Measurements from ENCODE around the gene ITGA1.

DNA sequence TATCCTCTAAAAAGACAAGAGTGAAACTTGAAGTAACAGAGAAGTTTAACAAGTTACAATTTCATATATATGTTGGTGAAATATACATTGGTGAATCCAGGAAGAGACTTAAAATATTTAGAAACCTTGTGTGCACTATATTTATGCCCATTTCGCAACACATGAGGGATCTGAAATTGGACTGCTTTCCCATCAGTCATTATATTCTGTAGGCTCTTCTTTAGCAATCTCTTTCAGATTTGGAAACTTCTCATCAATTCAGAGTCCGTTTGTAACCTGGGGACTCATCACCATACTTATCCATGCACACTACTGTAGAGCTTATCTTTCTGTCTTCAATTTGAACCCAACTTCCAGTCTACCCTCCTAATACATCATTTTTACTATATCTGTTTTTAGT is 2.1 kb downstream of the ITGA1 start:
- TF ChIP-seq, protein P1, sequence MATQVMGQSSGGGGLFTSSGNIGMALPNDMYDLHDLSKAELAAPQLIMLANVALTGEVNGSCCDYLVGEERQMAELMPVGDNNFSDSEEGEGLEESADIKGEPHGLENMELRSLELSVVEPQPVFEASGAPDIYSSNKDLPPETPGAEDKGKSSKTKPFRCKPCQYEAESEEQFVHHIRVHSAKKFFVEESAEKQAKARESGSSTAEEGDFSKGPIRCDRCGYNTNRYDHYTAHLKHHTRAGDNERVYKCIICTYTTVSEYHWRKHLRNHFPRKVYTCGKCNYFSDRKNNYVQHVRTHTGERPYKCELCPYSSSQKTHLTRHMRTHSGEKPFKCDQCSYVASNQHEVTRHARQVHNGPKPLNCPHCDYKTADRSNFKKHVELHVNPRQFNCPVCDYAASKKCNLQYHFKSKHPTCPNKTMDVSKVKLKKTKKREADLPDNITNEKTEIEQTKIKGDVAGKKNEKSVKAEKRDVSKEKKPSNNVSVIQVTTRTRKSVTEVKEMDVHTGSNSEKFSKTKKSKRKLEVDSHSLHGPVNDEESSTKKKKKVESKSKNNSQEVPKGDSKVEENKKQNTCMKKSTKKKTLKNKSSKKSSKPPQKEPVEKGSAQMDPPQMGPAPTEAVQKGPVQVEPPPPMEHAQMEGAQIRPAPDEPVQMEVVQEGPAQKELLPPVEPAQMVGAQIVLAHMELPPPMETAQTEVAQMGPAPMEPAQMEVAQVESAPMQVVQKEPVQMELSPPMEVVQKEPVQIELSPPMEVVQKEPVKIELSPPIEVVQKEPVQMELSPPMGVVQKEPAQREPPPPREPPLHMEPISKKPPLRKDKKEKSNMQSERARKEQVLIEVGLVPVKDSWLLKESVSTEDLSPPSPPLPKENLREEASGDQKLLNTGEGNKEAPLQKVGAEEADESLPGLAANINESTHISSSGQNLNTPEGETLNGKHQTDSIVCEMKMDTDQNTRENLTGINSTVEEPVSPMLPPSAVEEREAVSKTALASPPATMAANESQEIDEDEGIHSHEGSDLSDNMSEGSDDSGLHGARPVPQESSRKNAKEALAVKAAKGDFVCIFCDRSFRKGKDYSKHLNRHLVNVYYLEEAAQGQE (tag by site-specific recombination; IDR thresholded peaks at IDR 0.05): no peak
- no peak for TF ChIP-seq CTCF (tag by site-specific recombination; IDR thresholded peaks at IDR 0.05)
- TF ChIP-seq ZNF707 (tag by site-specific recombination; IDR thresholded peaks at IDR 0.05): no peak
- TF ChIP-seq, protein P2, sequence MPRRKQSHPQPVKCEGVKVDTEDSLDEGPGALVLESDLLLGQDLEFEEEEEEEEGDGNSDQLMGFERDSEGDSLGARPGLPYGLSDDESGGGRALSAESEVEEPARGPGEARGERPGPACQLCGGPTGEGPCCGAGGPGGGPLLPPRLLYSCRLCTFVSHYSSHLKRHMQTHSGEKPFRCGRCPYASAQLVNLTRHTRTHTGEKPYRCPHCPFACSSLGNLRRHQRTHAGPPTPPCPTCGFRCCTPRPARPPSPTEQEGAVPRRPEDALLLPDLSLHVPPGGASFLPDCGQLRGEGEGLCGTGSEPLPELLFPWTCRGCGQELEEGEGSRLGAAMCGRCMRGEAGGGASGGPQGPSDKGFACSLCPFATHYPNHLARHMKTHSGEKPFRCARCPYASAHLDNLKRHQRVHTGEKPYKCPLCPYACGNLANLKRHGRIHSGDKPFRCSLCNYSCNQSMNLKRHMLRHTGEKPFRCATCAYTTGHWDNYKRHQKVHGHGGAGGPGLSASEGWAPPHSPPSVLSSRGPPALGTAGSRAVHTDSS (tag by site-specific recombination; IDR thresholded peaks at IDR 0.05): no peak
- no peak for TF ChIP-seq ZNF274 (IDR thresholded peaks at IDR 0.05; ENCODE audit: low read length)
- TF ChIP-seq ZNF274 (tag by site-specific recombination; IDR thresholded peaks at IDR 0.05; ENCODE audit: borderline replicate concordance): no peak
- TF ChIP-seq ZNF830 (tag by site-specific recombination; IDR thresholded peaks at IDR 0.05; ENCODE audit: low read depth): no peak
- TF ChIP-seq, protein P3, sequence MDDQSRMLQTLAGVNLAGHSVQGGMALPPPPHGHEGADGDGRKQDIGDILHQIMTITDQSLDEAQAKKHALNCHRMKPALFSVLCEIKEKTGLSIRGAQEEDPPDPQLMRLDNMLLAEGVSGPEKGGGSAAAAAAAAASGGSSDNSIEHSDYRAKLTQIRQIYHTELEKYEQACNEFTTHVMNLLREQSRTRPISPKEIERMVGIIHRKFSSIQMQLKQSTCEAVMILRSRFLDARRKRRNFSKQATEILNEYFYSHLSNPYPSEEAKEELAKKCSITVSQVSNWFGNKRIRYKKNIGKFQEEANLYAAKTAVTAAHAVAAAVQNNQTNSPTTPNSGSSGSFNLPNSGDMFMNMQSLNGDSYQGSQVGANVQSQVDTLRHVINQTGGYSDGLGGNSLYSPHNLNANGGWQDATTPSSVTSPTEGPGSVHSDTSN (CRISPR knock-in tag; IDR thresholded peaks at IDR 0.05): no peak
- TF ChIP-seq, protein P4, sequence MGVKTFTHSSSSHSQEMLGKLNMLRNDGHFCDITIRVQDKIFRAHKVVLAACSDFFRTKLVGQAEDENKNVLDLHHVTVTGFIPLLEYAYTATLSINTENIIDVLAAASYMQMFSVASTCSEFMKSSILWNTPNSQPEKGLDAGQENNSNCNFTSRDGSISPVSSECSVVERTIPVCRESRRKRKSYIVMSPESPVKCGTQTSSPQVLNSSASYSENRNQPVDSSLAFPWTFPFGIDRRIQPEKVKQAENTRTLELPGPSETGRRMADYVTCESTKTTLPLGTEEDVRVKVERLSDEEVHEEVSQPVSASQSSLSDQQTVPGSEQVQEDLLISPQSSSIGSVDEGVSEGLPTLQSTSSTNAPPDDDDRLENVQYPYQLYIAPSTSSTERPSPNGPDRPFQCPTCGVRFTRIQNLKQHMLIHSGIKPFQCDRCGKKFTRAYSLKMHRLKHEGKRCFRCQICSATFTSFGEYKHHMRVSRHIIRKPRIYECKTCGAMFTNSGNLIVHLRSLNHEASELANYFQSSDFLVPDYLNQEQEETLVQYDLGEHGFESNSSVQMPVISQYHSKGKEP (tag by site-specific recombination; IDR thresholded peaks at IDR 0.05): no peak
- TF ChIP-seq, protein P5, sequence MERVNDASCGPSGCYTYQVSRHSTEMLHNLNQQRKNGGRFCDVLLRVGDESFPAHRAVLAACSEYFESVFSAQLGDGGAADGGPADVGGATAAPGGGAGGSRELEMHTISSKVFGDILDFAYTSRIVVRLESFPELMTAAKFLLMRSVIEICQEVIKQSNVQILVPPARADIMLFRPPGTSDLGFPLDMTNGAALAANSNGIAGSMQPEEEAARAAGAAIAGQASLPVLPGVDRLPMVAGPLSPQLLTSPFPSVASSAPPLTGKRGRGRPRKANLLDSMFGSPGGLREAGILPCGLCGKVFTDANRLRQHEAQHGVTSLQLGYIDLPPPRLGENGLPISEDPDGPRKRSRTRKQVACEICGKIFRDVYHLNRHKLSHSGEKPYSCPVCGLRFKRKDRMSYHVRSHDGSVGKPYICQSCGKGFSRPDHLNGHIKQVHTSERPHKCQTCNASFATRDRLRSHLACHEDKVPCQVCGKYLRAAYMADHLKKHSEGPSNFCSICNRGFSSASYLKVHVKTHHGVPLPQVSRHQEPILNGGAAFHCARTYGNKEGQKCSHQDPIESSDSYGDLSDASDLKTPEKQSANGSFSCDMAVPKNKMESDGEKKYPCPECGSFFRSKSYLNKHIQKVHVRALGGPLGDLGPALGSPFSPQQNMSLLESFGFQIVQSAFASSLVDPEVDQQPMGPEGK (tag by site-specific recombination; IDR thresholded peaks at IDR 0.05): no peak
- TF ChIP-seq ZNF76 (tag by site-specific recombination; IDR thresholded peaks at IDR 0.05; ENCODE audit: borderline replicate concordance, low read depth): no peak
- no peak for TF ChIP-seq ZNF280D (tag by site-specific recombination; IDR thresholded peaks at IDR 0.05)
- no peak for TF ChIP-seq YY1 (tag by site-specific recombination; IDR thresholded peaks at IDR 0.05)
- TF ChIP-seq KLF9 (tag by site-specific recombination; IDR thresholded peaks at IDR 0.05; ENCODE audit: low read depth): no peak
- TF ChIP-seq ZBTB48 (tag by site-specific recombination; IDR thresholded peaks at IDR 0.05): no peak
